Hepatocyte (in vitro differentiated cells): ENCODE data around the gene RASA3.

Experiments
- EZH2 ChIP-seq: fragments of 200-600 bp; sonication (generic); IDR thresholded peaks from 2 replicates; pipeline ENCODE4 v1.6.1; 2016; ENCODE audit warnings: antibody characterized with exemption, mild to moderate bottlenecking, borderline replicate concordance
- TF ChIP-seq, protein P1 (sequence below): fragments of 200-600 bp; sonication (generic); IDR thresholded peaks from 2 replicates; pipeline ENCODE4 v1.5.1; 2016; ENCODE audit warnings: antibody characterized with exemption, mild to moderate bottlenecking; ENCODE audit not compliant: poor library complexity

DNA sequence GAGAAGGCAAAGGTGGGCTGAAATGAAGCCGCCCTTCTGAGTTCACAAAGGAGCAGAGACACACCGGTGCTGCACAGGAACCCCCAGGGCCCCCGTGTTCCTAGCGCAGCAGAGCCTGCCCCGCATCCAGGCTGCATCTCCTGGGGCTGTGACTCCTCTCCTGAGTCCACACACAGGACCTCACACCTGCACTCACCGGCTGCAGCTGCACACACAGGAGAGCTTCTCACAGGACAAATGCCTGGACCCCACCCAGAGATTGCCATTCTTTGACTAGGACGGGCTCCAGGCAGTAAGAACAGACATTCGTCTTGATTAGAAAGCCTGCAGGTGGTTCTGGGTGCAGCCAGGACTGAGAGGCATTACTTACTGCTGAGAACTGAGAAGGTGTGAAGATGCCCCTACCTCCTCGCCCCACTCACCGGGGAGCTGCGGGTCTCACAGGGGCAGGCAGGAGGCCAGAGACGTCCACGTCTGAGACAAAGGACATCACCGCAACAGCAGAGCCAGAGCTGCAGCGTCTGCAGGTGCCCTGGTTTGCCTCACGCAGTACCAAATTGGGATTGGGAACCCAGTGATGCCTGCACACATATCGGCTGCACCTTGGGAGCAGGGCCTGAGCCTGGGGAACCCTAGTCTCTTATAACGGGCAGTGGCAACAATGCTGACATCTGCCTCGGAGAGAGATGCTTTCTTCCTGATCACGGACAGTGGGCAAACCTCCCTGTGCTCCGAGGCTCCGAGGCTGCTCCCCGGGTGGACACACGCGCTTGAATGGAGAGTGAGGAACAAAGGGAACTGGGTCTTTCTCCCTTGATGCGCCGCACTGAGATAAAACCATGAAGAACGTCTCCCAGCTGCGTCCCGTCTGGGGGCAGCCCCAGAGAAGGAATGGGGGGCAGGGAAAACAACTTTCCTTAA, 50.4 kb downstream of the RASA3 start:
- TF ChIP-seq, protein P1, sequence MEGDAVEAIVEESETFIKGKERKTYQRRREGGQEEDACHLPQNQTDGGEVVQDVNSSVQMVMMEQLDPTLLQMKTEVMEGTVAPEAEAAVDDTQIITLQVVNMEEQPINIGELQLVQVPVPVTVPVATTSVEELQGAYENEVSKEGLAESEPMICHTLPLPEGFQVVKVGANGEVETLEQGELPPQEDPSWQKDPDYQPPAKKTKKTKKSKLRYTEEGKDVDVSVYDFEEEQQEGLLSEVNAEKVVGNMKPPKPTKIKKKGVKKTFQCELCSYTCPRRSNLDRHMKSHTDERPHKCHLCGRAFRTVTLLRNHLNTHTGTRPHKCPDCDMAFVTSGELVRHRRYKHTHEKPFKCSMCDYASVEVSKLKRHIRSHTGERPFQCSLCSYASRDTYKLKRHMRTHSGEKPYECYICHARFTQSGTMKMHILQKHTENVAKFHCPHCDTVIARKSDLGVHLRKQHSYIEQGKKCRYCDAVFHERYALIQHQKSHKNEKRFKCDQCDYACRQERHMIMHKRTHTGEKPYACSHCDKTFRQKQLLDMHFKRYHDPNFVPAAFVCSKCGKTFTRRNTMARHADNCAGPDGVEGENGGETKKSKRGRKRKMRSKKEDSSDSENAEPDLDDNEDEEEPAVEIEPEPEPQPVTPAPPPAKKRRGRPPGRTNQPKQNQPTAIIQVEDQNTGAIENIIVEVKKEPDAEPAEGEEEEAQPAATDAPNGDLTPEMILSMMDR, result no peak
- TF ChIP-seq EZH2, result no peak
